HCT116 (cell line): ENCODE measurements around the gene KLF11. TPM values are rescaled to one million over a fixed set of nuclear protein-coding genes. Genes with fewer than 3 reads are reported as not detected.

Source experiments
- ATAC-seq: fragments of 200-7000 bp; cut with Tn5 transposase; 2 replicates; pipeline ENCODE4 v1.9.1; 2020; ENCODE audit warnings: mild to moderate bottlenecking, moderate library complexity
- BruUV-seq: library from RNA; stranded (reverse); fragments of 400-500 nt; replicated peaks from 2 replicates; lab custom pipeline; 2021; lab: Mats Ljungman, UMichigan
- CTCF ChIA-PET: fragments of 300-600 bp; sonication (Branson Sonifier 250); formaldehyde crosslinking; loops from one replicate; lab custom pipeline; 2021; ENCODE audit warnings: antibody characterized with exemption; lab: Charles Lee
- POLR2A ChIA-PET: fragments of 300-600, 350-600 bp; sonication (Branson Sonifier 250); formaldehyde crosslinking; loops from one replicate; lab custom pipeline; 2021; ENCODE audit warnings: antibody characterized with exemption; lab: Charles Lee
- RAD21 ChIA-PET, 2 experiments: fragments of 300-600 bp; sonication (Branson Sonifier 250); formaldehyde crosslinking; loops; one replicate each; lab custom pipeline; 2023; ENCODE audit warnings: low total read pairs in 2 of 2; ENCODE audit not compliant: uncharacterized antibody in 2 of 2, unreplicated experiment in 2 of 2, low non-redundant PET in 1 of 2; lab: Charles Lee
- DNase-seq: peaks from one replicate; pipeline ENCODE4 v3.0.0-alpha.2; 2010; ENCODE audit warnings: low read depth, low spot score
- H2AFZ ChIP-seq: fragments of 200-600 bp; shearing (Covaris generic), sonication (generic); 2 replicates; pipeline ENCODE4 v1.6.1; 2017; ENCODE audit warnings: low read depth, mixed run types, mixed read lengths, antibody characterized with exemption, low read length; ENCODE audit not compliant: poor library complexity, severe bottlenecking
- H3K27ac ChIP-seq: 2 replicates; pipeline ENCODE4 v1.5.1; 2012; ENCODE audit warnings: low read depth, low read length
- H3K27me3 ChIP-seq: fragments of 200-600 bp; sonication (generic); 2 replicates; pipeline ENCODE4 v1.6.1; 2016; ENCODE audit warnings: mixed run types, low read length, mixed read lengths; ENCODE audit not compliant: insufficient read depth
- H3K36me3 ChIP-seq, 2 experiments: fragments of 200-500 bp in 1 of 2; fragments of 200-600 bp in 1 of 2; sonication (Bioruptor generic) in 1 of 2; sonication (generic) in 1 of 2; 2 replicates each; pipeline versions ENCODE4 v1.5.1 to v1.6.1; 2014 to 2016; ENCODE audit warnings: low read length in 2 of 2, inconsistent platforms in 1 of 2, mixed read lengths in 1 of 2, mixed run types in 1 of 2; ENCODE audit not compliant: insufficient read depth in 2 of 2, control insufficient read depth in 1 of 2
- H3K4me1 ChIP-seq, 2 experiments: fragments of 200-600 bp in 1 of 2; sonication (generic) in 1 of 2; 2 replicates each; pipeline versions ENCODE4 v1.5.1 to v1.6.1; 2012 to 2017; ENCODE audit warnings: low read length in 2 of 2, inconsistent platforms in 1 of 2, mild to moderate bottlenecking in 1 of 2, mixed read lengths in 1 of 2, mixed run types in 1 of 2, moderate library complexity in 1 of 2; ENCODE audit not compliant: insufficient read depth in 2 of 2, control insufficient read depth in 1 of 2
- H3K4me2 ChIP-seq: fragments of 200-600 bp; sonication (generic); 2 replicates; pipeline ENCODE4 v1.6.1; 2017; ENCODE audit warnings: mixed run types, low read length, mixed read lengths
- H3K4me3 ChIP-seq, 2 experiments: fragments of 200-600 bp in 1 of 2; sonication (generic) in 1 of 2; replicated peaks in 1 of 2; 2 replicates each; pipeline ENCODE4 v1.5.1; 2011 to 2016; ENCODE audit warnings: low read length in 2 of 2, control low read depth in 1 of 2, low read depth in 1 of 2, mild to moderate bottlenecking in 1 of 2, mixed read lengths in 1 of 2, mixed run types in 1 of 2
- H3K79me2 ChIP-seq: fragments of 200-600 bp; sonication (generic); 2 replicates; pipeline ENCODE4 v1.6.1; 2017; ENCODE audit warnings: mild to moderate bottlenecking, mixed run types, low read length, moderate library complexity, mixed read lengths; ENCODE audit not compliant: insufficient read depth
- H3K9ac ChIP-seq: fragments of 200-600 bp; sonication (generic); 2 replicates; pipeline ENCODE4 v1.6.1; 2016; ENCODE audit warnings: low read length, mixed read lengths
- H3K9me2 ChIP-seq: fragments of 200-600 bp; sonication (generic), shearing (Covaris generic); 2 replicates; pipeline ENCODE4 v1.6.1; 2017; ENCODE audit warnings: mixed run types, mild to moderate bottlenecking, moderate library complexity; ENCODE audit not compliant: insufficient read depth
- H3K9me3 ChIP-seq, 2 experiments: fragments of 200-500 bp in 1 of 2; fragments of 200-600 bp in 1 of 2; sonication (Bioruptor generic) in 1 of 2; sonication (generic) in 1 of 2; 2 replicates each; pipeline ENCODE4 v1.6.1; 2014 to 2017; ENCODE audit warnings: low read length in 2 of 2, mixed read lengths in 2 of 2, inconsistent platforms in 1 of 2, low read depth in 1 of 2, mild to moderate bottlenecking in 1 of 2, mixed run types in 1 of 2, moderate library complexity in 1 of 2; ENCODE audit not compliant: control insufficient read depth in 1 of 2, insufficient read depth in 1 of 2
- H4K20me1 ChIP-seq: fragments of 200-600 bp; sonication (generic), shearing (Covaris generic); 2 replicates; pipeline ENCODE4 v1.6.1; 2017; ENCODE audit warnings: mixed run types, mild to moderate bottlenecking, moderate library complexity; ENCODE audit not compliant: insufficient read depth
- ATF3 ChIP-seq: IDR thresholded peaks from 2 replicates; pipeline ENCODE4 v1.6.1; 2012
- CEBPB ChIP-seq: IDR thresholded peaks from 2 replicates; pipeline ENCODE4 v1.6.1; 2012; ENCODE audit warnings: low read depth
- EGR1 ChIP-seq: IDR thresholded peaks from 2 replicates; pipeline ENCODE4 v1.6.1; 2012; ENCODE audit warnings: low read depth
- EZH2 ChIP-seq: fragments of 200-600 bp; sonication (generic); IDR thresholded peaks from 2 replicates; pipeline ENCODE4 v1.6.1; 2017; ENCODE audit warnings: antibody characterized with exemption, mixed run types
- FOSL1 ChIP-seq: IDR thresholded peaks from 2 replicates; pipeline ENCODE4 v1.6.1; 2012; ENCODE audit warnings: low read depth
- MAX ChIP-seq: IDR thresholded peaks from 2 replicates; pipeline ENCODE4 v1.6.1; 2012
- POLR2AphosphoS5 ChIP-seq: IDR thresholded peaks from 2 replicates; pipeline ENCODE4 v1.6.1; 2011; ENCODE audit warnings: mild to moderate bottlenecking, low read depth, low read length, moderate library complexity
- RAD21 ChIP-seq: IDR thresholded peaks from 2 replicates; pipeline ENCODE4 v1.6.1; 2012; ENCODE audit warnings: low read depth, mild to moderate bottlenecking
- REST ChIP-seq: IDR thresholded peaks from 2 replicates; pipeline ENCODE4 v1.6.1; 2012; ENCODE audit warnings: low read depth
- SIN3A ChIP-seq: IDR thresholded peaks from 2 replicates; pipeline ENCODE4 v1.6.1; 2012; ENCODE audit warnings: low read depth
- SP1 ChIP-seq: IDR thresholded peaks from 2 replicates; pipeline ENCODE4 v1.6.1; 2012; ENCODE audit warnings: low read depth
- SRF ChIP-seq: IDR thresholded peaks from 2 replicates; pipeline ENCODE4 v1.6.1; 2012; ENCODE audit warnings: low read depth
- YY1 ChIP-seq: IDR thresholded peaks from 2 replicates; pipeline ENCODE4 v1.6.1; 2011; ENCODE audit warnings: low read length, low read depth, moderate library complexity, mild to moderate bottlenecking; ENCODE audit not compliant: insufficient replicate concordance; ENCODE audit errors: extremely low read depth
- ZBTB33 ChIP-seq: IDR thresholded peaks from 2 replicates; pipeline ENCODE4 v1.6.1; 2011; ENCODE audit warnings: mild to moderate bottlenecking, low read length, moderate library complexity; ENCODE audit not compliant: insufficient replicate concordance; ENCODE audit errors: extremely low read depth
- ZNF274 ChIP-seq: fragments of 200-500 bp; sonication (Bioruptor generic); IDR thresholded peaks from 2 replicates; pipeline ENCODE4 v1.6.1; 2014; ENCODE audit warnings: mild to moderate bottlenecking, low read depth, low read length, inconsistent platforms
- intact Hi-C: fragments of 100-400 bp; cut with micrococcal nuclease; formaldehyde crosslinking; loops from 2 replicates; pipeline ENCODE4 v1.10.0; 2022
- total RNA-seq: library from RNA; stranded (reverse); gene quantifications from one replicate; pipeline ENCODE4 v1.2.1, GENCODE V29; 2021; ENCODE audit not compliant: unreplicated experiment
- TF ChIP-seq, protein P1 (sequence below), 3 experiments: fragments of 200-600 bp in 1 of 3; sonication (generic) in 1 of 3; IDR thresholded peaks in 2 of 3; conservative IDR thresholded peaks in 1 of 3; 2 replicates each; pipeline ENCODE4 v1.5.1; 2012 to 2017; ENCODE audit warnings: low read depth in 2 of 3, low read length in 2 of 3, antibody characterized with exemption in 1 of 3, borderline replicate concordance in 1 of 3, control low read depth in 1 of 3, mild to moderate bottlenecking in 1 of 3, mixed read lengths in 1 of 3, mixed run types in 1 of 3, moderate library complexity in 1 of 3; ENCODE audit not compliant: insufficient read depth in 1 of 3

The KLF11 gene
- total RNA-seq, 1 experiment from 2014 or later, result 9.0 TPM

GRCh38 chr2:10058251-10059015 lies 15.1 kb downstream of the KLF11 start (continued):
- TF ChIP-seq, protein P1, sequence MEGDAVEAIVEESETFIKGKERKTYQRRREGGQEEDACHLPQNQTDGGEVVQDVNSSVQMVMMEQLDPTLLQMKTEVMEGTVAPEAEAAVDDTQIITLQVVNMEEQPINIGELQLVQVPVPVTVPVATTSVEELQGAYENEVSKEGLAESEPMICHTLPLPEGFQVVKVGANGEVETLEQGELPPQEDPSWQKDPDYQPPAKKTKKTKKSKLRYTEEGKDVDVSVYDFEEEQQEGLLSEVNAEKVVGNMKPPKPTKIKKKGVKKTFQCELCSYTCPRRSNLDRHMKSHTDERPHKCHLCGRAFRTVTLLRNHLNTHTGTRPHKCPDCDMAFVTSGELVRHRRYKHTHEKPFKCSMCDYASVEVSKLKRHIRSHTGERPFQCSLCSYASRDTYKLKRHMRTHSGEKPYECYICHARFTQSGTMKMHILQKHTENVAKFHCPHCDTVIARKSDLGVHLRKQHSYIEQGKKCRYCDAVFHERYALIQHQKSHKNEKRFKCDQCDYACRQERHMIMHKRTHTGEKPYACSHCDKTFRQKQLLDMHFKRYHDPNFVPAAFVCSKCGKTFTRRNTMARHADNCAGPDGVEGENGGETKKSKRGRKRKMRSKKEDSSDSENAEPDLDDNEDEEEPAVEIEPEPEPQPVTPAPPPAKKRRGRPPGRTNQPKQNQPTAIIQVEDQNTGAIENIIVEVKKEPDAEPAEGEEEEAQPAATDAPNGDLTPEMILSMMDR (IDR thresholded peaks at IDR 0.05 in 2 of 3, conservative IDR thresholded peaks at IDR 0.05 in 1 of 3; ENCODE audit: borderline replicate concordance in 1 of 3, insufficient read depth in 1 of 3, low read depth in 2 of 3, low read length in 2 of 3), result 0 out of 6 replicates have a peak, but pooled peaks of 1 of the 3 experiments have one; percentile 3
- no peak for TF ChIP-seq MAX

GRCh38 chr2:10059016-10059351 lies 15.6 kb downstream of the KLF11 start:
- RAD21 ChIA-PET, result no interaction called here
- DNase-seq (no peak), ATAC-seq (no peak)
- Histone ChIP-seq H4K20me1 (no peaks in the 10 kb centered on the region), H3K27me3 (no peaks in the 10 kb centered on the region), H3K4me1 (peaks cover 17 to 20% of the 10 kb centered on the region in 2 experiments), H3K9me3 (no peaks in the 10 kb centered on the region), H2AFZ (no peak overlapping the region), H3K4me2 (no peak overlapping the region), H3K4me3 (no peak overlapping the region), H3K9me2 (no peaks in the 10 kb centered on the region), H3K9ac (no peak overlapping the region), H3K27ac (no peak overlapping the region), H3K36me3 (no peaks in the 10 kb centered on the region), H3K79me2 (no peaks in the 10 kb centered on the region)
- CTCF ChIA-PET, result no interaction called here
- TF ChIP-seq EZH2, result no peak
- TF ChIP-seq SIN3A, result no peak
- TF ChIP-seq FOSL1, result no peak
- no peak for TF ChIP-seq POLR2AphosphoS5
- TF ChIP-seq ZBTB33, result no peak
- no peak for TF ChIP-seq SRF
- no peak for TF ChIP-seq RAD21
- no peak for TF ChIP-seq EGR1
- TF ChIP-seq CEBPB, result no peak
- no peak for TF ChIP-seq REST
- no peak for TF ChIP-seq ATF3
- TF ChIP-seq YY1, result no peak
- no peak for TF ChIP-seq ZNF274
- no peak for TF ChIP-seq SP1
- POLR2A ChIA-PET, result no interaction called here
- BruUV-seq, result no TSS peak
- intact Hi-C loops, result no loop called here
